ENCODE data around the gene ZBTB7B.

ZBTB7B gene

DNA sequence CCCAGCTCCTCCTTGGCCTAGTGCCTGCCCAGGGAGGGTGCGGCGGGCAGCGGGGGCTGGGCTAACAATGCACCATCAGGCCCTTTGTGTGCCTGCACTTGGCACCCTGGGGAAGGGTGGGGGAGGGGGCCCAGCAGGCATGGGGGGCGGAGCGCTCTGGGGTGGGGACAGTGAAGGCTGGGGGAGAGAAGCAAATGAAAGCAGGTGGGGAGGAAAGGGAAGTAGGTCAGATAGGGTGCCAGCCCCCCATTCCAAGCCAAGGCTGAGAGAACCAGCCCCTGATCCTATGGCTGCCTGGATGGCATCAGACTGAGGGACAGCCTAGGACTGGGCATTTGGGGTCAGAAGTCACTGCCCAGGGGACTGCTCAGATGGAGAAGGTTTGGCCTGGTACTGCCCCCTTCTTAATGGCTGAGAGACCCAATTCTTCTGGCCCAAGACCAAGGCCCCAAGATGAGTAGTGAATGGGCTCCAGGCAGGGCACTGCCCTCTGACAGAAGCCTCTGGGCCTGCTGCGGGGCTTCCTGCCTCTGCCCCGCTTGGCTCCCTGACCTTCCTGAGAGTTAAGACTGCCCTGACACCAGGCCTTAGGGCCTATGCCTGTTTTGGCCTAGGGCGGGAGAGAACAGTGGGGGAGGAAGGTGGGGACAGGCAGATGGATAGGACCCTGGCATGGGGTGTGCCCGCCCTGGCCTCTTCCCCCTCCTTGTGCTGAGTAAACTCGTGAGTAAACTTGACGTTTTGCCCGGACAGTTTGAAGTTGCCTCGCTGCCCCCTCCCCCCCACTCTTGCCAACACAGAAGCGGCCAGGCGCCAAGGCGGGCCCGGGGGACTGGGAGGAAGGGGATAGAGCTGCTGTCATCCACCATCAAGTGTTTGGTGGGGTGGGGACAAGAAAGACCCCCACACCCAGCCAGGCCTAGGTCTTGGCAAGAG is 2.7 kb downstream of the ZBTB7B start:
- no peak for DNase-seq

DNA sequence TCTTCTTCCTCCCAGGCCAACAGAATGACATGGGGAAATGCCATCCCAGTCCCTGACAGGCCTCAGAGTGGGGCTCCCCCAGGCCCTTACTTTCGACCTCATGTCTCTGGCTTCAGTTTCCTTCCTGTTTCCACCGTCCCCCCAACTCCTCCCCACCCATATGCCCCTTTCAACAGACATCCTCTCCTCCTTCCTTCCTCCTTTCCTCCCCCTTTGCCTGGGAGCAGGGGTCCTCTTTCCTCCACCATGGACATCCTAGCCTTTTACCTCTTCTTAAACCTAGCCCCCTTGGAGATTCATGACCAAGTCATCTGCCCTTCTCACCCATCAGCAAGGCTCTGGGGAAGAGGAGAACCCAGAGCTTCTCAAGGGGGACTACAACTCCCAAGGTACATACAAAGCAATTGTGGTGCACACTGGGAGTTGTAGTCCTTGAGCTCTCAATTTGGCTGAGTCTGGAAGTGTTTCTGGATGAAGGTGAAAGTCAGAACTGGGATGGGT is 4.0 kb downstream of the ZBTB7B start:
- DNase-seq, result peak; percentile 58

DNA sequence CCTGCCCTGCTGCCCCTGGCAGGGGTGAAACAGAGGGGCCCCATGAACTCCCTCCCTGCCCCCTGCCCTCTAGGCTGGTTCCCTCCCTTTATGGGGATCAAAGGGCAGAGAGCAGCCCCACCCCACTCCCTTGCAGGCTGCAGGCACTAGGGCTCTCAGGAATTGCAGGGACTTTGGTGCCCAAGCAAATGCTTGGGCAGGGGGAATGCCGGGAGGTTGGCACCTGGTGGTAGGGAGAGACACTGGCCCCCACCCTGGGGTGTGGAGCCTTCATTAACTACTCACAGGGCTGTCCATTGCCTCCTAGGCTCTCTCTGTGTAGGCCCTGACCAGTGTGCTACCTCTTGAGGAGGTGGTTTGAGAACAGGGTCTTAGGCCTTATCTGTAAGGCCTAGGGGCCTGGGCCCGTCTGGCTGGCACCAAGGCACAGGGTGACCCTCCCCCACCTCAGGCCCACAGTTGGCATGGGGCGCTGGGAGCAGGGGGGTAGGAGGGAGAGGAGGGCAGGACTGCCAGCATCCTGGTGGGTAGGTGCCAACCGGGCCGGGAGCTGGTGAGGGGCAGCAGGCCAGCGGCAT is 4.7 kb downstream of the ZBTB7B start:
- DNase-seq, result no peak

DNA sequence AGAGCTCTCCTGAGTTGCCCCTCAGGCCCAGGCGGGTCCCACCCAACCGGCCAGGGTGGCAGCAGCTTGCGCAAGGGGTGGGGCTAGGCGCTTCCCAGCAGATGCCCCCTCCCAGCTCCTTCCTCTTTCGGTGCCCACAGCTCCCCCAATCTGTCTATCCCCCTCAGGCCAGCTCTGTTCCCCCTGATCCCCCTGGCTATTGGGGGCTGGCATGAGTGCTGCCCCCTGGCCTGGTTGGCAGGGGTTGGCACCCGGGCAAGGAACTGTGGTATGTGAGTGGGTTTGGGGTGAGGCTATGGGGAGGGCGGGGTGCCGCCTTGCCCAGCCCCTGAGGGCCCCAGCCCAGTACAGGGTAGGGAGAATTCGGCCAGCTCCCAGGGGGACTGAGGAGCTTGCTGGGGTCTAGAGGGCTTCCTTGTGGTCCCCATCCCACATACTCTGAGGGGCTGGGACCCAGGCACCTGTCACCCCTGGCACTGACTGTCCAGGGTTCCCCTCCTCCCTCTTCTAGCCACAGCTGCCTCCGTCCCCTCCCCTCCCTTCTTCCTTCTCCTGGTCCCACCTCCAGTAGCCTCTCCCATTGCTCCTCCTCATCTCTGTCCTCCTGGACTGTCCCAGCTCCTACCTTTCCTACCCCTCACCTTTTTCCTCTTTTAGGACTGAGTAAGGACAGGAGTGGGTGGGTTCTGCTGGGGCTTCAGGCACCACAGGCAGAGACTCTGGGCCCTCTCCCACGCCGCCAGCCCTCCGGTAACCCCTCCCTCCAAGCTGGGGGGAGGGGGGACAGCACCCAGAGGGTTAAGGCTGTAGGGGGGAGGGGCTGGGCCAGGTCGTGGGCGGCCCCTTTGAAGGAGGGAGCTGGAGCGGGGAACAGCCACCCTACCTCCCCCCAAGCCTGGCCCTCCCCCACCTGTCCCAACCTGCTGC is 5.7 kb downstream of the ZBTB7B start:
- no peak for DNase-seq

DNA sequence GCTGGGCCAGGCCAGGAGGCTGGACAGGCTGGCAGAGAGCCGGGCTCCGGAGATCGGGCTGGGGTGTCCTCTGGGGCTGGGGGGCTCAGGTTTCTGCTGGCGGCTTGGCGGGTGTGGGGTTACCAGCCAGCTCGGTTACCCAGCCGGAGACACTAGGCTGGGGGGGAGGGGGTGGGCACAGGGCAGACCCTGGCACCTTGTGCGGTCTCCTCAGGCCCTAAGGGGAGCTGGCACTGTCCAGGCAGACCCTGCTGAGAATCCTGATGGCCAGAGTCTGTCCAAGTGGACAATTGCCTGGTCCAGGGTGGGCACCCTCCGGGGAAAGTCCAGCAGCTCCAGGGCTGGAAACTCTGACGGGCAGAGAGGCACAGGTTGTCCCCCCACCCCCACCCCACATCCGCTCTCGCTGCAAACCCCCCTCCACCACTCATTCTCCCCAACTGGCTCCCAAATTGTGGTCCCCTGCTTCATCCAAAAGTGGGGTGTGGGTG is 6.7 kb downstream of the ZBTB7B start:
- no peak for DNase-seq

DNA sequence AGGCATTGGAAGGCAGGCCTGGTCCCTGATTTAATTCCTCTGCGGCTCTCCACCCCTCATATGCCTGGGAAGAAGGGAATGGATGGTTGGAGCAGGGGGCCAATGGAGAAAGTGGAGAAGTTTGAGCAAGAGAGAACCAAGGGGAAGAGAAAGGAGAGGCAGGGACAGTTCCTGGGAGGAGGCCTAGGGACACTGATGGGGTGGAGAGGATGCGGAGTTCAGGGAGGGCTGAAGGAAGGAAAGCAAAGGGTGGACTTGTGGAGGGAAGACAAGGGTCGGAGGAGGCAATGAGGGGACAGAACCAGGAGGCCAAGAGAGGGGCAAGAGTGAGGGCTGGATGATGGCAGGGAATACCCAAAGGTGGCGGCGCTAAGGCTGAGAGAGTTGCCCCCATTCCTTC is 7.1 kb downstream of the ZBTB7B start:
- no peak for DNase-seq

DNA sequence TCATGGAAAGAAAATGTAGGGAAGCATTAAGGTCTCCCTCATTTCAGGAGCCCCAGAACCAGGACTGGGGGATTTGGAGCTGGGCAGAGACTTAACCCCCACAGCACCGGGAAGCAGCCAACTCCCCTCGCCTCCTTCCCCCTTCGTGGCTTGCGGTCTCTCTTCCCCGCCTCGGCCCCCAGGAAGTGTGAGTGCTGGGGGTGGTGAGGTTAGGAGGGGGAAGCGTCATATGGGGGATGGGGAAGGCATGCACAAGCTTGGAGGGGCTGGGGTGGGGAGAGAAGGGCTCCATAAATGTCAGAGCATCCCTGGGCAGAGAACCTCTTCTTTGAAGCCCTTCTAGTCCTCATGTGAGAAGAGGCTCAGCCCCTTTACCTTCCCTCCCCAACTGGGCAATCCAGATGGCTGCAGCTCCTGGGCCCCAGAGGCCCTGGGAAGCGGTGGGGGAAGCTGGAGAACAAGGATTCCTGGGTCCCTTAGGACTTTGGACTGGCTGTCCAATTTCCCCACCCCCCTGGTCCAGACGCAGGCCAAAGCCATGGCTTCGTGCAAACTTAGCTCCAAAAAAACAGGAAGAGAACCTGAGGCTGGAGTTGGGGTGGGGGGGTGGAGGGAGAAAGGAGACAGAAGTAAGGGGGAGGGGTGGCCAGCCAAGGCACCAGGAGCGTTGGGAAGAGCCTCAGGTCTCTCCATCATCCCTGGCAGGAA is 7.8 kb downstream of the ZBTB7B start:
- peak; percentile 42 for DNase-seq

DNA sequence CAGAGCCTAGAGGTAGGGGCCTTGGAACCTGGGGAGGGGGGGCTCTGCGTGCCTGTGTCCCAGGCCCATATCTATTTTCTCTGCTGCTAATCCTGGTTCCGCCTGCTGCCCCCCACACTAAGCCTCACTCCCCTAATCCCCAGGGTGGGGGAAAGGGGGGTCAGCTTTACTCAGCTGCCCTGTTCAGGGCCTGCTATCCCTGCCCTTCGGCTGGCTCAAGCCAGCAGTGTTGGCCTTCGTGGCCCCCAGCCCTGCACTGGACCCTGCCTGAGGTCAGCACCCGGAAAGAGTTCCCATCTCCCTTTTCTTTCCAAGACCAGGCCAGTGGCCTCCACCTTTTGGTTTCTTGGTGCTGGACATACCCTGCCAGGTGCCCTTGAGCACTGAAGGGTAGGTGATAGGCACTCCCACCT is 8.4 kb downstream of the ZBTB7B start:
- DNase-seq, result no peak

DNA sequence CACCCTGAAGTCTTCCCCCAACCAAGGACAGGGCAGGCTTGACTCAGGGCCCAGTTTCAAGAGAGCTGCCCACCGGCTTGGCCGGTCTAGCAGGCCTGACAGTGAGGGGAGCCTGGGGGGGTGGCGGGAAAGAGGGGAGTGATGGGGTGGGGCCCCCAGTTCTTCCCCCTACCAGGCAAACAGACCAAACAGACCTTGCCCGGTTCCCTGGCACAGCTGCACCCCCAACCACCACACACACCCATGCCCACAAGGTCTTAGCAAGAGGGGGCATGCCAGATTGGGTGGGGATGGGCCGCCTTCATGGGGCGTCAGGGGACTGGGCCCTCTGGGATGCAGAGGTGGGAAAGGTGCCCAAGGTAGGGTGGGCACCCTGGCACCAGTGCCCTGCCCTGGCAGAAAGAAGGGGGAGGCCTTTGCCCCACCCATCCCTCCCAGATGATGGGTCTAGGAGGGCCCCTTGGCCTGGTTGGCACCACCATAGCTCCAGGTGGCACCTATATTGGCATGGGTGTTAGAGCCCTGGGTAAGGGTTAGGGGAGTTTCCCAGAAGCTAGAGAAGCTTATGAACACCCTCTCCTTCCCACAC is 8.9 kb downstream of the ZBTB7B start:
- no peak for DNase-seq

DNA sequence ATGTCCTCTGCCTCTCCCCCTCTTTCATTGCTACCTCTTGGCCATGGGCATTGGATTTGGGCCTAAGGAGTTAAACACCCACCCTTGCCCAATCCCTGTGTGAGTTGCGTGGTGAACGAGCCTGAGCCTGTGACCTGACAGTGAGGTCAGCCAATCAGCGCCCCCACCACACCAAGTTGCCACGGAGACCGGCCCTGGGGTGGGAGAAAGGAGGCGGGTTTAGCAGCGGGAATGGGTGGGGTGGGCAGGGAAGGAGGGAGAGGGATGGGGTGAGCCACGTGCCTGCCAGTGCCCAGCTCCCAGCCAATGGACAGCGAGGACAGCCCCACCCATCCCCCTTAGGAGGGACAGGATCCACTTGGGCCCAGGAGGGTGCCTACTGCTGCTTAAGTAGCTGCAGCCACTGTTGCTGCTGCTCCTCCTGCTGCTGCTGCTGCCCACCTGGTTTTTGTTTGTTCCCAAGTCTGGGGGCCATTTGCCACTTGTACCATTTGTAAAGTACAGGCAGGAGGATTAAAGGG is 9.5 kb downstream of the ZBTB7B start:
- peak; percentile 80 for DNase-seq

DNA sequence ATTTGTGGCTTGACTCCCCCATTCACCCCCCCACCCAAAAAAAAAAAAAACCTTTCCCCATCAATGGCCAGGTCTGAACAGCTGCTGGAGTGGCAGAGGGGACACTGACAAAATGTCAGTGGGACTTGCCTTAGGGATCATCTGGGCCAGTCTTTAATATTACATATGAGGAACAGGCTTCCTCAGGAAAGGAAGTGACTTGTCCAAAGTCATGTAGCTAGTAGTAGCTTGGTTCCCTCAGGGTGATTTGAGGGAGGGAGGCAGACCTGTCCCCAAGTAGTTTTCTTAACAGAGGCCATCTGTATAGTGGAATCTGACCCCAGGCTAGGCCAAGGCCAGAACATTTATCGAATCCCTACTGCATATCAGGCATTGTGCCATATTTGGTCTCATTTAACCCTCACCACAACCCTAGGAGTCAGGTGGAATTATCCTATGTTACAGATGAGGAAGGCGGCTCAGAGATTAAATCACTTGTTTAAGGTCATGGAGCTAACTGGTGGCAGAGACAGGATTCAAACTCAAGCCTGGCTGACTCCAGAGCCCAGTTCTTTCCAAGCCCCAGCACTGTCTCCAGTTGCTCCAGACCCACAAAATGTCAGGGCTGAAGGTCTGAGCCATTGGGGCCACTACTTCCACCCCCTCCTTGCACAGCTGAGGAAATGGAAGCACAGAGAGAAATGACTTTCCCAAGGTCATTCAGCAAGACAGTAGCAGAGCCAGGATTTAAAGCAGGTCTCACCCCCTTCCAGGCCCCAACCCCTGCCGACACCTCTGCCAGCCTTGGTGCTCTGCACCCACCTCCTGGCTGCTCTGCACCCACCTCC is 10.4 kb downstream of the ZBTB7B start:
- DNase-seq, result peak; percentile 71

DNA sequence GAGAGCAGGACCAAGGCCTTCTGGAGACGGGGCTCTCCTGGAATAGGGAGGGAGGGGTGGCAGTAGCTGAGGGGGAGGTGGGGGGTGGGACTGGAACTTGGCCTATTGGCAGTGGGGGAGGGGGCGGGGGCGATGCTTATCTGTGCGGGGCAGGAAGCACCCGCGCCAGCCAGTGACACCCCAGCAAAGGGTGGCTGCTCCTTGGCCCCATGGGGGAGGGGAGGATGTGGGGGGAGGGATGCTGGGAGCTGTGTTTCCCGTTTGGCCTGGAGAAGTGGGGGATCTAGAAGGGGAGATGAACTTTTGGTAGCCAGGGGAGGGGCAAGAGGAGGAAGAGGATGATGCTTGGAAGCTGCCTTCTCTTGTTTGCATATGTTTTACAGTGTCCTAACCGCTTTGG is 11.0 kb downstream of the ZBTB7B start:
- DNase-seq, result peak; percentile 59

DNA sequence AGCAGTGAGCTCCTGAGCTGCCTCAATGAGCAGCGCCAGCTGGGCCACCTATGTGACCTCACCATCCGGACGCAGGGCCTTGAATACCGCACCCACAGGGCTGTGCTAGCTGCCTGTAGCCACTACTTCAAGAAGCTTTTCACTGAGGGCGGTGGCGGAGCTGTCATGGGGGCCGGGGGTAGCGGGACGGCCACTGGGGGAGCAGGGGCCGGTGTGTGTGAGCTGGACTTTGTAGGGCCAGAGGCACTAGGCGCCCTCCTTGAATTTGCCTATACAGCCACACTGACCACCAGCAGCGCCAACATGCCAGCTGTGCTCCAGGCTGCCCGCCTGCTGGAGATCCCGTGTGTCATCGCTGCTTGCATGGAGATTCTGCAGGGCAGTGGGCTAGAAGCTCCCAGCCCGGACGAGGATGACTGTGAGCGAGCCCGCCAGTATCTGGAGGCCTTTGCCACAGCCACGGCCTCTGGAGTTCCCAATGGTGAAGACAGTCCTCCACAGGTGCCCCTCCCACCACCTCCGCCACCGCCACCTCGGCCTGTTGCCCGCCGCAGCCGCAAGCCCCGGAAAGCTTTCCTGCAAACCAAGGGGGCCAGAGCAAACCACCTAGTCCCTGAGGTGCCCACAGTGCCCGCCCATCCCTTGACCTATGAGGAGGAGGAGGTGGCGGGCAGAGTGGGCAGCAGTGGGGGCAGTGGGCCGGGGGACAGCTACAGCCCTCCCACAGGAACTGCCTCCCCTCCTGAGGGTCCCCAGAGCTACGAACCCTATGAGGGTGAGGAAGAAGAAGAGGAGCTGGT is 12.3 kb downstream of the ZBTB7B start:
- DNase-seq, result no peak

DNA sequence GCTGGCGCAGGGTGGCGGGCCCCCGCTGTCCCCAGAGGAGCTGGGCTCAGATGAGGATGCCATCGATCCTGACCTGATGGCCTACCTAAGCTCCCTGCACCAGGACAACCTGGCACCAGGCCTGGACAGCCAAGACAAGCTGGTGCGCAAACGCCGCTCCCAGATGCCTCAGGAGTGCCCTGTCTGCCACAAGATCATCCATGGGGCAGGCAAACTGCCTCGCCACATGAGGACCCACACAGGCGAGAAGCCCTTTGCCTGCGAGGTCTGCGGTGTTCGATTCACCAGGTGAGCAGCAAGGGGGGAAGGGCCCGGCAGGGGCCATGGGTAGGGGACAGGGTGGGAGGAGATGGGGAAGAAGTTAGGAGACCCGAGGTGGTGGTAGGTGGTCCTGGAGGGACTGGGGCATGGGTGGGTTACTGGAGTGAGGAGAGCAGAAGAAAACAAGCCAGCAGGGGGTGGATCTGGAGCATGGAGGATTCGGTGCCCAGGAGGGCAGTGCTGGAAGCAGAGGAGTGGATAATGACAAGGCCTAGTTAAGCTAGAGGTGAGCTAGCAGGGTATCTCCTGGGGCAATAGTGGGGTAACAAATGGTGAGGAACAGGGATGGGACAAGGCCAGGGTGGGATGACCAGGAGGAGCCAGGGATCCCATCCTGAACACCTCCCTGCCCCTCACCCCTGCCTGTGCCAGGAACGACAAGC is 13.1 kb downstream of the ZBTB7B start:
- no peak for DNase-seq

DNA sequence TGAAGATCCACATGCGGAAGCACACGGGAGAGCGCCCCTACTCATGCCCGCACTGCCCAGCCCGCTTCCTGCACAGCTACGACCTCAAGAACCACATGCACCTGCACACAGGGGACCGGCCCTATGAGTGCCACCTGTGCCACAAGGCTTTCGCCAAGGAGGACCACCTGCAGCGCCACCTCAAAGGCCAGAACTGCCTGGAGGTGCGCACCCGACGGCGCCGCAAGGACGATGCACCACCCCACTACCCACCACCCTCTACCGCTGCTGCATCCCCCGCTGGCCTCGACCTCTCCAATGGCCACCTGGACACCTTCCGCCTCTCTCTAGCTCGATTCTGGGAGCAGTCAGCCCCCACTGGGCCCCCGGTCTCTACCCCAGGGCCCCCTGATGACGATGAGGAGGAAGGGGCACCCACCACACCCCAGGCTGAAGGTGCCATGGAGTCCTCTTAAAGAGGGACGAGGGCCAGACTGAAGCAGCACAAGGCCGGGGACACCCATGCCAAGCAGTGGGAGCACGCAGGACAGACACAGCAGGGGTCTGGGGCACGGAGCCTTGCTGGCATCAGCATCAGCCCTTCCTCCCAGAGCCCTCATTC is 13.7 kb downstream of the ZBTB7B start:
- no peak for DNase-seq

DNA sequence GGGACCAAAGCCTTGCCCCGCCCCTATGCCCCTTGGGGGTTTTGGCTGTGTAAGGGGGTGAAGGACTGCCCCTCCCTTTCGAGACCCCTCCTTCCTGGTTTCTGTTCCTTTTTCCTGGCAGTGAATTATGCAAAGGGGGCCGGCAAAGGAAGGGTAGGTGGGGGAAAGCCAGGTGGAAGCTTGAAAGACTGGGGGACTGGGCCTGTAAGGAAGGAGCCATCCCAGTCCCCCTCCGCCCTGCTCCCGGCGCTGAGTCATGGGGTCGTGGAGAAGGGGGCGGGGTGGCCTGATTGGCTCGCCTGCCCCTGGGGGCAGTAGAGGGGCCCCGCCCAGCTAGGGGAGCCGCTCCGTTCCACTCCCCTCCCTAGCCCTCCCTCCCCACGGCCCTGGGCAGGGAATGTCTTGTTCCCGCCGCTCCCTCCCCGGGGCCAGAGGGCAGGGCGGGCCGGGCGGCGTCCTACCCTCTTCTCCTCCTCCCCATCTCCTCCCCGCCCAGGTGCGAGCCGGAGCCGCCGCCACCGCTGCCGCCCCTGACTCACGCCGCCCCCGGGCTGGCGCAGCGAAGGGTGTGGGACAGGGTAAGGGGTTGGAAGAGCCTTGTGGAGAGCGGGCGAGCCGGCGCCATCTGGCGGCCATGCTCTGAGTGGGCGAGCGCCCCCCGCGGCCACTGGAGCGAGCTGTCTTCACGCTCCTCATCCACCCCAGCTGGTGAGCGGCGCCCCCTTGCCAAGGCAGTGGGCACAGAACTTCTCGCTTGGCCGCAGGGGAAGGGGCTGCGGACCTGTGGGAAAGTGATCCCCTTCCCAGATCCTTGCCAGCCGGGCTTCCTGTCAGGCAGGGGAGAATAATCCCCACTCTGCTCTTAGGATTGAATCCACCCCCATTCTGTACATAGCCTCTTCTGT is 14.7 kb downstream of the ZBTB7B start:
- peak; percentile 98 for DNase-seq

DNA sequence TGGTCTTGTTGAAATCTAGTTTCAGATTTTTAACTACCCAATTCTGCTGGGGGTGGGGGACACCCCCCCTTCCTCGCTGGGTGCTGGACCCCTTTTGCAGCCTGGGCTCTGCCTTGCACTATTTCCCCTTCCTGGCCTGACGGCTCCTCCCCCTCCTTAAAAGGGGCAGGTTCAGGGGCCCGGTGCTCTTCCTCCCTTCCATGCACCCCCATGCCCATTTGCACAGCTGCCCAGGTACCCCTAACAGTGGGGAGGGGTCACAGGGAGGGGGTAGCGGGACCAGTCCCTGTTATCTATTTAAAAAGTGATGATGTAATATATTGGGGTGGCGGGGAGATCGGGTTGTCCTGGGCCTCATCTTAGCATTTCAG is 15.3 kb downstream of the ZBTB7B start:
- DNase-seq, result no peak

Data from OCI-M1 (cell line).